Coronary artery (tissue), 2 donors: Measurements from ENCODE around the gene CLCN6.

Source experiments
- DNase-seq: peaks from one replicate; pipeline ENCODE4 v3.0.0-alpha.2; 2017; ENCODE audit warnings: low spot score
- H3K27ac ChIP-seq, 2 donors: fragments of 200-600 bp; sonication (generic); one replicate each; pipeline ENCODE4 v1.5.1; 2016 to 2019
- H3K4me3 ChIP-seq: fragments of 200-600 bp; sonication (generic); 2 replicates; pipeline ENCODE4 v1.5.1; 2016; ENCODE audit warnings: mild to moderate bottlenecking, moderate library complexity
- CTCF ChIP-seq: fragments of 200-600 bp; sonication (generic); IDR thresholded peaks from one replicate; pipeline ENCODE4 v1.5.1; 2019; ENCODE audit warnings: antibody characterized with exemption

Gene CLCN6

GRCh38 chr1:11847667-11848372, 41.8 kb downstream of the CLCN6 start, which contains the start of gene NPPA:
TSS of gene NPPA (minus strand) at chr1:11847783. CDS start at chr1:11847684, 99 bp downstream.
- no peak for TF ChIP-seq CTCF
- DNase-seq = no peak
- no peak within 1 kb of the TSS for H3K4me3 ChIP-seq
- H3K27ac ChIP-seq = no peak within 1 kb of the TSS

- TF ChIP-seq CTCF = no peak
- no peak for DNase-seq
- no peak overlapping the region for H3K4me3 ChIP-seq
- H3K27ac ChIP-seq = no peak overlapping the region
These were observed 42.3 kb downstream of the CLCN6 start for GRCh38 chr1:11848373-11848700.

- Histone ChIP-seq H3K4me3 (no peak overlapping the region), H3K27ac (no peak overlapping the region)
- TF ChIP-seq CTCF = no peak
- no peak for DNase-seq
These were observed 44.2 kb downstream of the CLCN6 start for GRCh38 chr1:11850156-11850555.

GRCh38 chr1:11851180-11851579, 45.2 kb downstream of the CLCN6 start:
- no peak for TF ChIP-seq CTCF
- no peak for DNase-seq
- no peak overlapping the region for H3K4me3 ChIP-seq
- no peak overlapping the region for H3K27ac ChIP-seq

- TF ChIP-seq CTCF = no peak
- no peak for DNase-seq
- no peak overlapping the region for H3K4me3 ChIP-seq
- no peak overlapping the region for H3K27ac ChIP-seq
These were observed 48.5 kb downstream of the CLCN6 start for GRCh38 chr1:11854519-11854918.

- DNase-seq = no peak
- Histone ChIP-seq H3K4me3 (no peak overlapping the region), H3K27ac (no peak overlapping the region)
- no peak for TF ChIP-seq CTCF
These were observed 49.4 kb downstream of the CLCN6 start for GRCh38 chr1:11855430-11855829.

GRCh38 chr1:11856698-11857097, 50.7 kb downstream of the CLCN6 start:
- Histone ChIP-seq H3K4me3 (no peak overlapping the region), H3K27ac (no peak overlapping the region)
- no peak for TF ChIP-seq CTCF
- DNase-seq = no peak
